Panc1 (cell line): ENCODE measurements around the gene CROCC2. TPM values are rescaled to one million over a fixed set of nuclear protein-coding genes. Genes with fewer than 3 reads are reported as not detected.

Source experiments
- ATAC-seq: fragments of 200-7000 bp; cut with Tn5 transposase; 2 replicates; pipeline ENCODE4 v1.9.1; 2020; ENCODE audit warnings: mild to moderate bottlenecking, moderate library complexity
- BruUV-seq: library from RNA; stranded (reverse); fragments of 400-500 nt; replicated peaks from 2 replicates; lab custom pipeline; 2021; lab: Mats Ljungman, UMichigan
- CTCF ChIA-PET: fragments of 300-600 bp; sonication (Branson Sonifier 250); formaldehyde crosslinking; loops from one replicate; lab custom pipeline; 2022; ENCODE audit warnings: antibody characterized with exemption; lab: Charles Lee
- POLR2A ChIA-PET: fragments of 300-600 bp; sonication (Branson Sonifier 250); formaldehyde crosslinking; loops from one replicate; lab custom pipeline; 2022; ENCODE audit warnings: antibody characterized with exemption; lab: Charles Lee
- DNase-seq: peaks from one replicate; pipeline ENCODE4 v3.0.0-alpha.2; 2010; ENCODE audit warnings: low read depth, low spot score
- H3K27ac ChIP-seq: 2 replicates; pipeline ENCODE4 v1.5.1; 2011; ENCODE audit warnings: mild to moderate bottlenecking, low read length, inconsistent platforms
- H3K27me3 ChIP-seq: fragments of 200-500 bp; sonication (Bioruptor generic); 2 replicates; pipeline ENCODE4 v1.6.0; 2014; ENCODE audit warnings: low read length, inconsistent platforms; ENCODE audit not compliant: control insufficient read depth, insufficient read depth
- H3K36me3 ChIP-seq: fragments of 200-500 bp; sonication (Bioruptor generic); 2 replicates; pipeline ENCODE4 v1.5.1; 2014; ENCODE audit warnings: inconsistent platforms, mild to moderate bottlenecking, low read length, moderate library complexity; ENCODE audit not compliant: control insufficient read depth, insufficient read depth
- H3K4me1 ChIP-seq: 2 replicates; pipeline ENCODE4 v1.5.1; 2011; ENCODE audit warnings: inconsistent platforms, mild to moderate bottlenecking, low read length, moderate library complexity; ENCODE audit not compliant: control insufficient read depth, insufficient read depth
- H3K4me3 ChIP-seq, 2 experiments: 2 replicates each; pipeline ENCODE4 v1.5.1; 2011 to 2012; ENCODE audit warnings: low read depth in 2 of 2, low read length in 2 of 2, mild to moderate bottlenecking in 2 of 2, inconsistent platforms in 1 of 2, moderate library complexity in 1 of 2
- H3K9me3 ChIP-seq: fragments of 200-500 bp; sonication (Bioruptor generic); 2 replicates; pipeline ENCODE4 v1.5.1; 2014; ENCODE audit warnings: low read depth, mild to moderate bottlenecking, inconsistent platforms, low read length, moderate library complexity; ENCODE audit not compliant: control insufficient read depth, insufficient read depth
- CTCF ChIP-seq: fragments of 450-650 bp; IDR thresholded peaks from 2 replicates; pipeline ENCODE4 v1.5.1; 2017; ENCODE audit warnings: mild to moderate bottlenecking
- POLR2AphosphoS5 ChIP-seq: IDR thresholded peaks from 2 replicates; pipeline ENCODE4 v1.6.1; 2012; ENCODE audit warnings: mild to moderate bottlenecking, low read depth, low read length, moderate library complexity
- REST ChIP-seq, 2 experiments: IDR thresholded peaks; 2 replicates each; pipeline ENCODE4 v1.6.1; 2011 to 2012; ENCODE audit warnings: low read depth in 2 of 2, control low read depth in 1 of 2, low read length in 1 of 2, mild to moderate bottlenecking in 1 of 2, moderate library complexity in 1 of 2; ENCODE audit not compliant: insufficient read depth in 1 of 2
- SIN3A ChIP-seq: IDR thresholded peaks from 2 replicates; pipeline ENCODE4 v1.6.1; 2012; ENCODE audit warnings: low read depth, mild to moderate bottlenecking, low read length, moderate library complexity, borderline replicate concordance; ENCODE audit not compliant: insufficient read depth
- TCF7L2 ChIP-seq: IDR thresholded peaks from 2 replicates; pipeline ENCODE4 v1.6.1; 2011; ENCODE audit warnings: mild to moderate bottlenecking, low read depth, low read length, inconsistent platforms
- in situ Hi-C: cut with HindIII; loops from 2 replicates; pipeline ENCODE4 v1.10.0; 2016; ENCODE audit warnings: low sequenced_read_pairs, low pct_unique_long_range_greater_than_20kb
- intact Hi-C: fragments of 100-400 bp; cut with micrococcal nuclease; formaldehyde crosslinking; loops from one replicate; pipeline ENCODE4 v1.10.0; 2022; ENCODE audit not compliant: unreplicated experiment
- total RNA-seq: library from RNA; stranded (reverse); gene quantifications from one replicate; pipeline ENCODE4 v1.2.1, GENCODE V29; 2021; ENCODE audit not compliant: unreplicated experiment

CROCC2 gene
- total RNA-seq, 1 experiment from 2014 or later = 0.23 TPM

- Histone ChIP-seq H3K4me3 (no peak overlapping the region), H3K4me1 (peaks cover 27% of the 10 kb centered on the region), H3K27me3 (no peaks in the 10 kb centered on the region), H3K9me3 (no peaks in the 10 kb centered on the region), H3K27ac (no peak overlapping the region), H3K36me3 (no peaks in the 10 kb centered on the region)
- intact Hi-C loops (no loop called here), in situ Hi-C loops (no loop called here)
- ATAC-seq (no peak), DNase-seq (no peak)
- no peak for TF ChIP-seq SIN3A
- TF ChIP-seq CTCF = no peak
- TF ChIP-seq REST (IDR thresholded peaks at IDR 0.05; ENCODE audit: insufficient read depth in 1 of 2, low read depth in 2 of 2, low read length in 1 of 2) = no peak
- TF ChIP-seq POLR2AphosphoS5 = no peak
- no peak for TF ChIP-seq TCF7L2
- CTCF ChIA-PET = no interaction called here
- POLR2A ChIA-PET = no interaction called here
- no TSS peak for BruUV-seq
Measured at GRCh38 chr2:241014224-241014623, 108.1 kb downstream of the CROCC2 start.

- H3K36me3 ChIP-seq = no peaks in the 10 kb centered on the region
- H3K27me3 ChIP-seq = no peaks in the 10 kb centered on the region
- no TSS peak for BruUV-seq
- no peak overlapping the region for H3K27ac ChIP-seq
- DNase-seq (no peak), ATAC-seq (no peak)
- no peaks in the 10 kb centered on the region for H3K9me3 ChIP-seq
- in situ Hi-C loops = no loop called here
- peaks cover 21% of the 10 kb centered on the region for H3K4me1 ChIP-seq
- CTCF ChIA-PET = no interaction called here
- H3K4me3 ChIP-seq = no peak overlapping the region
- intact Hi-C loops = no loop called here
- TF ChIP-seq SIN3A (no peak), TCF7L2 (no peak)
- POLR2A ChIA-PET = no interaction called here
Measured at GRCh38 chr2:241014764-241015163, 108.6 kb downstream of the CROCC2 start.

- no TSS peak for BruUV-seq
- intact Hi-C loops = no loop called here
- TF ChIP-seq SIN3A = no peak
- no peak for TF ChIP-seq REST (IDR thresholded peaks at IDR 0.05; ENCODE audit: insufficient read depth in 1 of 2, low read depth in 2 of 2, low read length in 1 of 2)
- H3K4me1 ChIP-seq = peaks cover 14% of the 10 kb centered on the region
- H3K9me3 ChIP-seq = no peaks in the 10 kb centered on the region
- ChIA-PET CTCF (no interaction called here), POLR2A (no interaction called here)
- no peak for DNase-seq
- H3K4me3 ChIP-seq = no peak overlapping the region
- H3K36me3 ChIP-seq = no peaks in the 10 kb centered on the region
- in situ Hi-C loops = no loop called here
- no peak overlapping the region for H3K27ac ChIP-seq
- no peak for ATAC-seq
- H3K27me3 ChIP-seq = no peaks in the 10 kb centered on the region
Measured at GRCh38 chr2:241015439-241015838, 109.3 kb downstream of the CROCC2 start.
